Hair follicle dermal papilla cell (primary cell): ENCODE results near the gene RNF111. TPM values are rescaled to one million over a fixed set of nuclear protein-coding genes. Genes with fewer than 3 reads are reported as not detected.

Source experiments
- total RNA-seq: library from RNA; depleted of rRNA; stranded (reverse); fragments of >200 nt; gene quantifications from 2 replicates; pipeline ENCODE4 v1.2.3, GENCODE V29; 2012

The RNF111 gene
- 21.7 and 34.4 TPM in 2 replicates for total RNA-seq

DNA sequence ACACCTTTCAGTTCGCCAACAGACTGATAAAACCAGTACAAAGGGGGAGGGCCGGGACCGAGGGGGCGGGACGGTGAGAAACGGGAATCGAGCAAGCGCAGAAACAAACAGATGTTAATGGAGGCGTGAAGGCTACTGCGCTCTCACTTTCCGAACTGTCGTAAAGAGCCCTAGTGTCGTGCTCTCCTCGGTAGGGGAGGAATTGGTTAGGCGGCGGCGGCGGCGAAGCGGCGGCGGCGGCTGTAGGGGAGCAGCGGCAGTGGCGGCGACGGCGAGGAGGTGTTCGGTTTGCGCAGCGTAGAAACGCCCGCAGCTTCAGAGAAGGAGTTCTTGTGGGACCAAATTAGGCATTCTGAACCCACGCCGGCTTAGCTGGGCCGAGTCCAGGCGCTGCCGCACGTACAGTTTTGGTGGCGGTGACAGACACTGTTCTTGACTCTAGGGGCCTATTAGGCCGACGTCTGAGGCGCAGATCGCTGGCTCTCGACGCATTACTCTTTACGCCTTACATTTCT lies at the start of gene RNF111:
Gene RNF111, plus strand, starts transcription at position 173 of the 515 bp plus-strand sequence. CDS start 43,160 bp downstream, outside the sequence.

DNA sequence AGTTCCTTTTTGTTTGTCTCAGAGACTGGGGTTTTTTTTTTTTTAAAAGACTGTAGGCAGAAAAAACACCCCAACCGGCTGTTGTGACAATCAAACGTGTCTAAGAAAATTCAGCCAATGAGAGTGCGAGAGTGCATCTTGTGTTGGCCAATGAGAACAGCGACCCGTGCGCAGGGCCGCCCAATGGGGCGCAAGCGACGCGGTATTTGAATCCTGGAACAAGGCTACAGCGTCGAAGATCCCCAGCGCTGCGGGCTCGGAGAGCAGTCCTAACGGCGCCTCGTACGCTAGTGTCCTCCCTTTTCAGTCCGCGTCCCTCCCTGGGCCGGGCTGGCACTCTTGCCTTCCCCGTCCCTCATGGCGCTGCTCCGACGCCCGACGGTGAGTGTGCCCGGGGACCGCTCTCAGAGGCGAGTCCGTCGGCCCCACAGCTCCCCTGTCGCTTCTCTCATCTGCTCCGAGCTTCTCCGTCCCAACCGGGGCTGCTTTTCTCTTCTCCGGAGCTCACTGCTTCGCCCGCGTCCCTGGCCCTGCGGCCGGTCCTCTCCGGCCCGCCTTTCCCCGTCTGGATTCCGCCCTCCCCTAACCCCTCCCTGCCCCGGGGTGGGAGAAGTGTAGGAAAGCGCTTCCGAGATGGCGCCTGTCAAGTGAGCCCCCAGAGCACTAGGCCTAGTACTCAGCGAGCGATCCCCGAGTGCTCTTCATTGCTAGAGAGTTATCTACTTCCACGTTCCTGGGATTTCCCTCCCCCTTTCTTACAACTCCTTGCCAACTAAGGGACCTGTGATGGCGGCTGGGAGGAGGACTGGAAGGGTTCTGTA lies 117.7 kb downstream of the RNF111 start, which contains the start of gene CCNB2:
Gene CCNB2, plus strand, starts transcription at position 235 of the 821 bp plus-strand sequence. Its CDS starts 123 bp downstream, at position 358.

Other genes with a start within 250 kb of the RNF111 start
- 139 and 144 TPM in 2 replicates for gene ADAM10, start 238.0 kb upstream of the RNF111 start, total RNA-seq
- gene MINDY2, start 216.4 kb upstream of the RNF111 start, total RNA-seq = 39.2 and 40.9 TPM in 2 replicates
- 47.5 and 60.5 TPM in 2 replicates for gene SLTM, start 54.0 kb upstream of the RNF111 start, total RNA-seq
- gene CCNB2, start 117.5 kb downstream of the RNF111 start, total RNA-seq = 6.2 and 7.6 TPM in 2 replicates
- not detected in 2 replicates for gene LDHAL6B, start 219.2 kb downstream of the RNF111 start, total RNA-seq